Keratinocyte (primary cell): ENCODE data around the gene GYG2. TPM values are rescaled to one million over a fixed set of nuclear protein-coding genes. Genes with fewer than 3 reads are reported as not detected.

ENCODE experiments used
- DNase-seq: peaks from one replicate; pipeline ENCODE4 v3.0.0-alpha.2; 2011; ENCODE audit warnings: low read depth, missing footprints, low spot score
- FAIRE-seq: peaks from 2 replicates; lab custom pipeline; 2011; peaks lifted over from hg19 to GRCh38; lab: Jason Lieb, UNC
- H2AFZ ChIP-seq: 2 replicates; pipeline ENCODE4 v1.6.0; 2012; ENCODE audit warnings: low read length, control low read depth, inconsistent platforms; ENCODE audit not compliant: control insufficient read depth
- H3K27ac ChIP-seq: 2 replicates; pipeline ENCODE4 v1.5.1; 2011; ENCODE audit warnings: low read length; ENCODE audit not compliant: control insufficient read depth, insufficient read depth
- H3K27me3 ChIP-seq: 3 replicates; pipeline ENCODE4 v1.6.0; 2011; ENCODE audit warnings: low read length; ENCODE audit not compliant: control insufficient read depth, insufficient read depth; ENCODE audit errors: extremely low read depth
- H3K36me3 ChIP-seq, 2 experiments: 2 replicates in 1 of 2; 3 replicates in 1 of 2; pipeline ENCODE4 v1.5.1; 2011; ENCODE audit warnings: low read length in 2 of 2, mild to moderate bottlenecking in 1 of 2; ENCODE audit not compliant: control insufficient read depth in 2 of 2, insufficient read depth in 2 of 2; ENCODE audit errors: extremely low read depth in 1 of 2
- H3K4me1 ChIP-seq: 3 replicates; pipeline ENCODE4 v1.5.1; 2011; ENCODE audit warnings: low read length; ENCODE audit not compliant: control insufficient read depth, insufficient read depth; ENCODE audit errors: extremely low read depth
- H3K4me2 ChIP-seq: 3 replicates; pipeline ENCODE4 v1.6.0; 2011; ENCODE audit warnings: low read depth, low read length; ENCODE audit not compliant: control insufficient read depth, insufficient read depth; ENCODE audit errors: extremely low read depth
- H3K4me3 ChIP-seq, 3 experiments: fragments of 200-600 bp in 1 of 3; sonication (generic) in 1 of 3; 2 replicates in 2 of 3; 3 replicates in 1 of 3; pipeline ENCODE4 v1.5.1; 2011 to 2016; ENCODE audit warnings: low read length in 3 of 3, mild to moderate bottlenecking in 3 of 3, control low read depth in 2 of 3, inconsistent platforms in 1 of 3, low read depth in 1 of 3, mixed read lengths in 1 of 3, mixed run types in 1 of 3, moderate library complexity in 1 of 3; ENCODE audit not compliant: control insufficient read depth in 2 of 3, insufficient read depth in 2 of 3; ENCODE audit errors: extremely low read depth in 1 of 3
- H3K79me2 ChIP-seq: 2 replicates; pipeline ENCODE4 v1.6.0; 2012; ENCODE audit warnings: low read length; ENCODE audit not compliant: control insufficient read depth, insufficient read depth
- H3K9ac ChIP-seq: 3 replicates; pipeline ENCODE4 v1.6.0; 2011; ENCODE audit warnings: low read length; ENCODE audit not compliant: control insufficient read depth, insufficient read depth; ENCODE audit errors: extremely low read depth
- H3K9me1 ChIP-seq: 3 replicates; pipeline ENCODE4 v1.6.0; 2011; ENCODE audit warnings: low read length; ENCODE audit not compliant: control insufficient read depth, insufficient read depth; ENCODE audit errors: extremely low read depth
- H3K9me3 ChIP-seq: 2 replicates; pipeline ENCODE4 v1.5.1; 2012; ENCODE audit warnings: low read depth, low read length; ENCODE audit not compliant: control insufficient read depth
- H4K20me1 ChIP-seq: 3 replicates; pipeline ENCODE4 v1.6.0; 2011; ENCODE audit warnings: low read length; ENCODE audit not compliant: control insufficient read depth, insufficient read depth; ENCODE audit errors: extremely low read depth
- CTCF ChIP-seq, 3 experiments: IDR thresholded peaks in 1 of 3; conservative IDR thresholded peaks in 1 of 3; optimal IDR thresholded peaks in 1 of 3; 2 replicates in 2 of 3; 3 replicates in 1 of 3; pipeline versions ENCODE3 to v1.5.1; 2011; ENCODE audit warnings: low read length in 3 of 3, mild to moderate bottlenecking in 3 of 3, moderate library complexity in 2 of 3, control low read depth in 1 of 3, inconsistent platforms in 1 of 3; ENCODE audit not compliant: insufficient read depth in 2 of 3; ENCODE audit errors: extremely low read depth in 1 of 3
- EZH2 ChIP-seq: IDR thresholded peaks from one replicate; pipeline ENCODE4 v1.6.1; 2012; ENCODE audit warnings: inconsistent platforms, mild to moderate bottlenecking, low read length, moderate library complexity
- dilution Hi-C: fragments of 300-500 bp; cut with MboI; formaldehyde crosslinking; loops from one replicate; pipeline ENCODE4 v1.7.0; 2020; ENCODE audit warnings: low sequenced_read_pairs; ENCODE audit not compliant: extremely low pct_ligation_motif_present
- polyA plus RNA-seq, 5 experiments: library from polyadenylated mRNA; depleted of rRNA in 3 of 5; stranded (reverse) in 3 of 5; stranded (forward) in 1 of 5; unstranded in 1 of 5; fragments of >200 nt; gene quantifications; 1 replicate in 1 of 5; 2 replicates in 3 of 5; 3 replicates in 1 of 5; pipeline versions ENCODE4 v1.2.1 to v1.2.3, GENCODE V29; 2011 to 2012; ENCODE audit warnings: missing spikeins in 2 of 5, low read depth in 1 of 5, low replicate concordance in 1 of 5

The GYG2 gene
- polyA plus RNA-seq, 1 donor (not counting 4 experiments of a cell fraction or from before 2014, with no cell fraction given), result not detected

- H4K20me1 ChIP-seq, result no peaks in the 10 kb centered on the region
- H3K79me2 ChIP-seq, result no peaks in the 10 kb centered on the region
- no peak for FAIRE-seq
- H3K9me1 ChIP-seq, result no peaks in the 10 kb centered on the region
- H3K9me3 ChIP-seq, result no peaks in the 10 kb centered on the region
- no peak for DNase-seq
- H3K4me3 ChIP-seq, result no peak overlapping the region
- H3K4me2 ChIP-seq, result no peak overlapping the region
- H3K27me3 ChIP-seq, result no peaks in the 10 kb centered on the region
- no peak overlapping the region for H3K27ac ChIP-seq
- H3K36me3 ChIP-seq, result peaks cover 0 to 6% of the 10 kb centered on the region in 2 experiments
- no peak overlapping the region for H2AFZ ChIP-seq
- no peak overlapping the region for H3K9ac ChIP-seq
- TF ChIP-seq EZH2 (no peak), CTCF (optimal IDR thresholded peaks at IDR 0.05 in 1 of 3, IDR thresholded peaks at IDR 0.05 in 1 of 3, conservative IDR thresholded peaks at IDR 0.05 in 1 of 3; ENCODE audit: extremely low read depth in 1 of 3, insufficient read depth in 2 of 3, low read length in 3 of 3) (no peak)
- H3K4me1 ChIP-seq, result peaks cover 15% of the 10 kb centered on the region
- dilution Hi-C loops, result no loop called here
Observed at GRCh38 chrX:2781226-2781571, 47.5 kb upstream of the GYG2 start.

GRCh38 chrX:2781698-2782097 lies 47.0 kb upstream of the GYG2 start:
- no peak for TF ChIP-seq CTCF (optimal IDR thresholded peaks at IDR 0.05 in 1 of 3, IDR thresholded peaks at IDR 0.05 in 1 of 3, conservative IDR thresholded peaks at IDR 0.05 in 1 of 3; ENCODE audit: extremely low read depth in 1 of 3, insufficient read depth in 2 of 3, low read length in 3 of 3)
- TF ChIP-seq EZH2, result no peak
- Histone ChIP-seq H3K9me1 (no peaks in the 10 kb centered on the region), H3K27ac (no peak overlapping the region), H3K4me2 (no peak overlapping the region), H3K4me3 (no peak overlapping the region), H3K79me2 (no peaks in the 10 kb centered on the region), H3K4me1 (peaks cover 15% of the 10 kb centered on the region), H4K20me1 (no peaks in the 10 kb centered on the region), H3K9me3 (no peaks in the 10 kb centered on the region), H2AFZ (no peak overlapping the region), H3K9ac (no peak overlapping the region), H3K36me3 (peaks cover 0 to 6% of the 10 kb centered on the region in 2 experiments), H3K27me3 (no peaks in the 10 kb centered on the region)
- dilution Hi-C loops, result no loop called here
- no peak for FAIRE-seq
- no peak for DNase-seq
